ENCODE measurements around the gene CCDC57. TPM values are rescaled to one million over a fixed set of nuclear protein-coding genes. Genes with fewer than 3 reads are reported as not detected.
"Not testable (repeated sequence)": the region's sequence is repeated elsewhere in the genome, so short reads cannot be mapped to it uniquely, and the experiment has no call there.

CCDC57 gene
- total and polyA plus RNA-seq, 2 of the 4 experiments (the other 2 are of a cell fraction), result 7.3 to 31.3 TPM

- in situ Hi-C loops (cut with MboI; ENCODE audit: low sequenced_read_pairs); H4K8ac ChIP-seq (ENCODE audit: low read depth in 2 of 2, low read length in 2 of 2); H4K20me1 ChIP-seq (ENCODE audit: insufficient read depth, low read length); H3K4me3 ChIP-seq (ENCODE audit: insufficient read depth, low read depth, low read length); H2BK120ac ChIP-seq (ENCODE audit: low read depth, low read length); H4K5ac ChIP-seq (ENCODE audit: low read depth, low read length); H2AFZ ChIP-seq (replicated peaks; ENCODE audit: low read length, poor library complexity); H3K9me1 ChIP-seq (ENCODE audit: insufficient read depth, low read length); BruUV-seq (replicated peaks); H3K23ac ChIP-seq (ENCODE audit: low read depth, low read length); H3K4me2 ChIP-seq (ENCODE audit: low read depth, low read length); CTCF ChIA-PET; H3K4me1 ChIP-seq (ENCODE audit: control insufficient read depth, insufficient read depth, low read length); ATAC-seq (ENCODE audit: low read depth); POLR2A ChIA-PET (ENCODE audit: unreplicated experiment); H3K18ac ChIP-seq (ENCODE audit: low read depth, low read length); H3K9me3 ChIP-seq (ENCODE audit: control insufficient read depth, insufficient read depth, low read length); H2AK9ac ChIP-seq (replicated peaks; ENCODE audit: low read depth, low read length, poor library complexity); H2BK5ac ChIP-seq (ENCODE audit: low read depth, low read length, poor library complexity, severe bottlenecking); H3K9ac ChIP-seq (ENCODE audit: low read depth, low read length); dilution Hi-C loops (cut with HindIII; ENCODE audit: low sequenced_read_pairs, unreplicated experiment); H3K56ac ChIP-seq (ENCODE audit: extremely low read depth, insufficient read depth, low read length); DNase-seq; H3K4ac ChIP-seq (ENCODE audit: low read depth, low read length); H2AK5ac ChIP-seq (ENCODE audit: low read depth, low read length); H3K27ac ChIP-seq (ENCODE audit: insufficient read depth, low read length); H3K79me1 ChIP-seq (ENCODE audit: low read depth in 1 of 2, low read length in 2 of 2); H2BK20ac ChIP-seq (ENCODE audit: low read depth, low read length); intact Hi-C loops (cut with micrococcal nuclease); H3K27me3 ChIP-seq (ENCODE audit: control insufficient read depth, insufficient read depth, low read length); H2BK15ac ChIP-seq (ENCODE audit: low read depth, low read length); H3K14ac ChIP-seq (replicated peaks; ENCODE audit: low read depth, low read length); H4K91ac ChIP-seq (ENCODE audit: insufficient read depth, low read depth, low read length): not testable (repeated sequence)
- peaks cover 37% of the 10 kb centered on the region for H3K36me3 ChIP-seq (ENCODE audit: control insufficient read depth, insufficient read depth, low read length)
- 69% methylated on average over 8 of the region's 17 CpGs; no CpG with 5 or more reads in 1 of the 2 experiments for WGBS, 2 experiments (ENCODE audit: extremely low coverage in 2 of 2, insufficient read length in 1 of 2)
Measured at GRCh38 chr17:82174042-82174857, 38.4 kb downstream of the CCDC57 start.

Measured in IMR-90 (cell line).